ENCODE data around the gene KRTAP13-2.

- TF ChIP-seq POLR2AphosphoS5 (IDR thresholded peaks at IDR 0.05) (no peak), POLR2A (IDR thresholded peaks at IDR 0.05) (no peak)
- TF ChIP-seq, protein P1, sequence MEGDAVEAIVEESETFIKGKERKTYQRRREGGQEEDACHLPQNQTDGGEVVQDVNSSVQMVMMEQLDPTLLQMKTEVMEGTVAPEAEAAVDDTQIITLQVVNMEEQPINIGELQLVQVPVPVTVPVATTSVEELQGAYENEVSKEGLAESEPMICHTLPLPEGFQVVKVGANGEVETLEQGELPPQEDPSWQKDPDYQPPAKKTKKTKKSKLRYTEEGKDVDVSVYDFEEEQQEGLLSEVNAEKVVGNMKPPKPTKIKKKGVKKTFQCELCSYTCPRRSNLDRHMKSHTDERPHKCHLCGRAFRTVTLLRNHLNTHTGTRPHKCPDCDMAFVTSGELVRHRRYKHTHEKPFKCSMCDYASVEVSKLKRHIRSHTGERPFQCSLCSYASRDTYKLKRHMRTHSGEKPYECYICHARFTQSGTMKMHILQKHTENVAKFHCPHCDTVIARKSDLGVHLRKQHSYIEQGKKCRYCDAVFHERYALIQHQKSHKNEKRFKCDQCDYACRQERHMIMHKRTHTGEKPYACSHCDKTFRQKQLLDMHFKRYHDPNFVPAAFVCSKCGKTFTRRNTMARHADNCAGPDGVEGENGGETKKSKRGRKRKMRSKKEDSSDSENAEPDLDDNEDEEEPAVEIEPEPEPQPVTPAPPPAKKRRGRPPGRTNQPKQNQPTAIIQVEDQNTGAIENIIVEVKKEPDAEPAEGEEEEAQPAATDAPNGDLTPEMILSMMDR (IDR thresholded peaks at IDR 0.05): no peak
These were observed 19.5 kb upstream of the KRTAP13-2 start for GRCh38 chr21:30391492-30392025.

Measured in prostate gland (tissue), 2 donors.